RWPE1 (cell line): ENCODE data around the gene CLEC4F.

Experiments used
- CTCF ChIA-PET: fragments of 350-600 bp; sonication (Branson Sonifier 250); formaldehyde crosslinking; extraction: SDS; loops from one replicate; lab custom pipeline; 2021; lab: Yijun Ruan, JAX
- POLR2A ChIA-PET: fragments of 400-600 bp; formaldehyde crosslinking; extraction: SDS; loops from one replicate; lab custom pipeline; 2020; ENCODE audit warnings: antibody characterized with exemption; ENCODE audit not compliant: low non-redundant PET; lab: Yijun Ruan, JAX
- DNase-seq: peaks from one replicate; pipeline ENCODE4 v3.0.0; 2012; ENCODE audit warnings: low spot score
- H3K27ac ChIP-seq: fragments of 450-650 bp; 2 replicates; pipeline ENCODE4 v1.5.1; 2017
- CTCF ChIP-seq: fragments of 450-650 bp; conservative IDR thresholded peaks from 2 replicates; pipeline ENCODE4 v1.5.1; 2017; ENCODE audit warnings: low read depth, mild to moderate bottlenecking

CLEC4F gene

GRCh38 chr2:70817284-70817954 is 3.0 kb downstream of the CLEC4F start:
- no peak for DNase-seq
- CTCF ChIA-PET: no interaction called here
- POLR2A ChIA-PET: no interaction called here
- no peak overlapping the region for H3K27ac ChIP-seq
- no peak for TF ChIP-seq CTCF

- ChIA-PET CTCF (interaction anchor here (0.7 kb wide), 1 partner anchor 108 kb away, joined by 3 read pairs; no protein-coding TSS in a partner anchor), POLR2A (no interaction called here)
- TF ChIP-seq CTCF: no peak
- no peak overlapping the region for H3K27ac ChIP-seq
- no peak for DNase-seq
These were observed 3.7 kb downstream of the CLEC4F start for GRCh38 chr2:70816726-70817125.

- ChIA-PET POLR2A (no interaction called here), CTCF (interaction anchor here (1.0 kb wide), 1 partner anchor 62 kb away, joined by 7 read pairs; no protein-coding TSS in a partner anchor)
- no peak overlapping the region for H3K27ac ChIP-seq
- DNase-seq: no peak
- TF ChIP-seq CTCF: no peak
These were observed 11.1 kb downstream of the CLEC4F start for GRCh38 chr2:70808983-70809958.

GRCh38 chr2:70807828-70808118 is 12.6 kb downstream of the CLEC4F start:
- POLR2A ChIA-PET: no interaction called here
- no peak for TF ChIP-seq CTCF
- no peak for DNase-seq
- no peak overlapping the region for H3K27ac ChIP-seq
- CTCF ChIA-PET: no interaction called here

- no peak for DNase-seq
- CTCF ChIA-PET: interaction anchor here (0.7 kb wide), 1 partner anchor 66 kb away, joined by 3 read pairs; no protein-coding TSS in a partner anchor
These were observed 13.1 kb downstream of the CLEC4F start for GRCh38 chr2:70807102-70807827.

More at GRCh38 chr2:70807102-70807827, 13.1 kb downstream of the CLEC4F start:
- POLR2A ChIA-PET: no interaction called here
- no peak overlapping the region for H3K27ac ChIP-seq
- no peak for TF ChIP-seq CTCF
